ENCODE measurements around the gene C11orf21.

The C11orf21 gene

GRCh38 chr11:2260491-2261364 is 41.0 kb downstream of the C11orf21 start:
- no peak for DNase-seq (ENCODE audit: low read depth)

- no peak for DNase-seq (ENCODE audit: low read depth)
Measured at GRCh38 chr11:2259897-2260451, 41.7 kb downstream of the C11orf21 start.

- DNase-seq (ENCODE audit: low read depth): no peak
Measured at GRCh38 chr11:2259466-2259830, 42.3 kb downstream of the C11orf21 start.

- no peak for DNase-seq (ENCODE audit: low read depth)
Measured at GRCh38 chr11:2258501-2259465, 42.9 kb downstream of the C11orf21 start.

GRCh38 chr11:2256951-2257700 is 44.6 kb downstream of the C11orf21 start:
- DNase-seq (ENCODE audit: low read depth): no peak

- DNase-seq (ENCODE audit: low read depth): no peak
Measured at GRCh38 chr11:2256293-2256913, 45.3 kb downstream of the C11orf21 start.

GRCh38 chr11:2252018-2252417 is 49.7 kb downstream of the C11orf21 start:
- no peak for DNase-seq (ENCODE audit: low read depth)

GRCh38 chr11:2251138-2251537 is 50.6 kb downstream of the C11orf21 start:
- no peak for DNase-seq (ENCODE audit: low read depth)

GRCh38 chr11:2250485-2250884 is 51.2 kb downstream of the C11orf21 start:
- DNase-seq (ENCODE audit: low read depth): no peak

GRCh38 chr11:2250041-2250440 is 51.7 kb downstream of the C11orf21 start:
- DNase-seq (ENCODE audit: low read depth): no peak

GRCh38 chr11:2249189-2249916 is 52.4 kb downstream of the C11orf21 start:
- no peak for DNase-seq (ENCODE audit: low read depth)

- DNase-seq (ENCODE audit: low read depth): no peak
Measured at GRCh38 chr11:2248762-2249161, 53.0 kb downstream of the C11orf21 start.

- no peak for DNase-seq (ENCODE audit: low read depth)
Measured at GRCh38 chr11:2248242-2248641, 53.5 kb downstream of the C11orf21 start.

- no peak for DNase-seq (ENCODE audit: low read depth)
Measured at GRCh38 chr11:2247496-2247895, 54.2 kb downstream of the C11orf21 start.
